ENCODE measurements around the gene MRPL16. TPM values are rescaled to one million over a fixed set of nuclear protein-coding genes. Genes with fewer than 3 reads are reported as not detected.
A peak's percentile ranks its signal among the peaks of the same experiment; 100 is the strongest.
"Not testable (repeated sequence)": the region's sequence is repeated elsewhere in the genome, so short reads cannot be mapped to it uniquely, and the experiment has no call there.

The MRPL16 gene
- total RNA-seq, 2 experiments from 2014 or later = 22.8 to 24.6 TPM

DNA sequence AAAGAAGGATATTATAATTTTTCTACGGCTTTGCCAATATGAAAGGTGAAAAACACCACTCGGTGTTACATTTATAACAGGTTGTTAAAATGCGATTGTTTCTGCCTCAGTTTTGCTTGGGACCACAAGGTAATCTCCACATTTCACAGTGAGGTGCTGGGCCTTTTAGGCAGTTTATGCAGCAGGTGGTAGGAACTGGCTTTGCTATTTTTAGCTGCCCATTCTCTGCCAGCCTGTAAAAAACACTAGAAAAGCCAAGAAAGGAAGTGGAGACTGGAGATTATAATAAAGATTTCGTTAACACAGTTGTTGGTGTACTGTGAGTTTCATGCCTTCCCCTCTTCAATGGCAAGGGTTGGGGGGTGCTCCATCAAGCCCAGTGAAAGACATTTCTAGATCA, 8.0 kb upstream of the MRPL16 start:
- ATAC-seq (ENCODE audit: poor library complexity) = no peak
- no peak overlapping the region for H3K4me3 Mint-ChIP-seq
- TF ChIP-seq, protein P1, sequence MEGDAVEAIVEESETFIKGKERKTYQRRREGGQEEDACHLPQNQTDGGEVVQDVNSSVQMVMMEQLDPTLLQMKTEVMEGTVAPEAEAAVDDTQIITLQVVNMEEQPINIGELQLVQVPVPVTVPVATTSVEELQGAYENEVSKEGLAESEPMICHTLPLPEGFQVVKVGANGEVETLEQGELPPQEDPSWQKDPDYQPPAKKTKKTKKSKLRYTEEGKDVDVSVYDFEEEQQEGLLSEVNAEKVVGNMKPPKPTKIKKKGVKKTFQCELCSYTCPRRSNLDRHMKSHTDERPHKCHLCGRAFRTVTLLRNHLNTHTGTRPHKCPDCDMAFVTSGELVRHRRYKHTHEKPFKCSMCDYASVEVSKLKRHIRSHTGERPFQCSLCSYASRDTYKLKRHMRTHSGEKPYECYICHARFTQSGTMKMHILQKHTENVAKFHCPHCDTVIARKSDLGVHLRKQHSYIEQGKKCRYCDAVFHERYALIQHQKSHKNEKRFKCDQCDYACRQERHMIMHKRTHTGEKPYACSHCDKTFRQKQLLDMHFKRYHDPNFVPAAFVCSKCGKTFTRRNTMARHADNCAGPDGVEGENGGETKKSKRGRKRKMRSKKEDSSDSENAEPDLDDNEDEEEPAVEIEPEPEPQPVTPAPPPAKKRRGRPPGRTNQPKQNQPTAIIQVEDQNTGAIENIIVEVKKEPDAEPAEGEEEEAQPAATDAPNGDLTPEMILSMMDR (IDR thresholded peaks at IDR 0.05) = no peak
- Histone ChIP-seq H3K27ac (ENCODE audit: low read depth in 1 of 2, low read length in 2 of 2) (no peak overlapping the region), H3K9me3 (ENCODE audit: control insufficient read depth in 1 of 2, insufficient read depth in 1 of 2, low read length in 2 of 2) (no peaks in the 10 kb centered on the region), H3K36me3 (ENCODE audit: insufficient read depth, low read length) (no peaks in the 10 kb centered on the region), H3K4me1 (ENCODE audit: insufficient read depth, low read length) (peaks cover 10% of the 10 kb centered on the region), H3K4me3 (ENCODE audit: low read length) (no peak overlapping the region), H3K27me3 (ENCODE audit: control insufficient read depth in 1 of 2, insufficient read depth in 2 of 2, low read length in 2 of 2) (no peaks in the 10 kb centered on the region)
- ChIA-PET CTCF (no interaction called here), POLR2A (no interaction called here)
- peaks cover 3% of the 10 kb centered on the region for H3K9me3 Mint-ChIP-seq
- peak overlapping the region; percentile 0 for H3K27ac Mint-ChIP-seq
- DNase-seq = no peak
- peaks cover 3% of the 10 kb centered on the region for H3K27me3 Mint-ChIP-seq
- intact Hi-C loops (cut with DNase I, micrococcal nuclease) = loop anchor here in 1 of 2 experiments (10.0 kb wide), 2 partner anchors 124 to 254 kb away; no protein-coding TSS in a partner anchor
- peaks cover 17% of the 10 kb centered on the region for H3K4me1 Mint-ChIP-seq (ENCODE audit: low read depth)
- no peaks in the 10 kb centered on the region for H3K36me3 Mint-ChIP-seq (ENCODE audit: low read depth)

DNA sequence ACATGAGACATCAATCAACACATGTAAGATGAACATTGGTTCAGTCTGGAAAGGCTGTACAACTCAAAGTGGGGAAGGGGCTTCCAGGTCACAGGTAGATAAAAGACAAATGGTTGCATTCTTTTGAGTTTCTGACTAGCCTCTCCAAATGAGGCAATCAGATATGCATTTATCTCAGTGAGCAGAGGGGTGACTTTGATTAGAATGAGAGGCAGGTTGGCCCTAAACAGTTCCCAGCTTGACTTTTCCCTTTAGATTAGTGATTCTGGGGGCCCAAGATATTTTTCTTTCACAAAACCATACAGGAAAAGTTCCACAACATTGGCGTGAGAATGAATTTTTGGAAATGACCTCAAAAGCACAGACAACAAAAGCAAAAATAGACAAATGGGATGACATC, 5.9 kb upstream of the MRPL16 start:
- H3K27ac Mint-ChIP-seq; POLR2A ChIA-PET; H3K4me3 ChIP-seq (ENCODE audit: low read length); H3K36me3 Mint-ChIP-seq (ENCODE audit: low read depth); H3K36me3 ChIP-seq (ENCODE audit: insufficient read depth, low read length); H3K27ac ChIP-seq (ENCODE audit: low read depth in 1 of 2, low read length in 2 of 2); H3K4me3 Mint-ChIP-seq; DNase-seq; H3K27me3 Mint-ChIP-seq; ATAC-seq (ENCODE audit: poor library complexity); H3K27me3 ChIP-seq (ENCODE audit: control insufficient read depth in 1 of 2, insufficient read depth in 2 of 2, low read length in 2 of 2); H3K9me3 Mint-ChIP-seq; H3K9me3 ChIP-seq (ENCODE audit: control insufficient read depth in 1 of 2, insufficient read depth in 1 of 2, low read length in 2 of 2); CTCF ChIA-PET: not testable (repeated sequence)
- H3K4me1 Mint-ChIP-seq (ENCODE audit: low read depth) = peaks cover 19% of the 10 kb centered on the region
- peaks cover 13% of the 10 kb centered on the region for H3K4me1 ChIP-seq (ENCODE audit: insufficient read depth, low read length)
- intact Hi-C loops (cut with DNase I, micrococcal nuclease) = loop anchor here in 1 of 2 experiments (10.0 kb wide), 2 partner anchors 122 to 252 kb away; no protein-coding TSS in a partner anchor

DNA sequence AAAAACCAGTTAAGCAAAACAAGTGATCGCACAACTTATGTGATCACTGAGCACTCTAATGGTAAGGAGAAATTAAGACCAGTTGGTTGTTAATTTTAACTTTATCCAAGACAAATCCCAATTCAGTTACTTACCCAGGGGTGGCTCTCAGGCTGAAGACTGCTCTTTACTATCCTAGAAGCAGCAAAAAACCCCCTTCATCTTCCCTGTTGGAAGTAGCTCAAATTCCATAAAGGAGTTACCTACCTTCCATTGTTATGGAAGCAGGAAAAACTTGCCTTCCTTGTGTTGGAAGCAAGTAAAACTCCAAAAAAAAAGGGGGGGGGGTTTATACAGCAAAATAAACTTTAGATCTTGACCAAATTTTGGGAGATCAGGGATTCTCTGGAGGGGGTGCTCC, 5.2 kb upstream of the MRPL16 start:
- Histone ChIP-seq H3K27ac (ENCODE audit: low read depth in 1 of 2, low read length in 2 of 2) (no peak overlapping the region), H3K4me3 (ENCODE audit: low read length) (no peak overlapping the region), H3K36me3 (ENCODE audit: insufficient read depth, low read length) (no peaks in the 10 kb centered on the region), H3K4me1 (ENCODE audit: insufficient read depth, low read length) (peaks cover 18% of the 10 kb centered on the region), H3K27me3 (ENCODE audit: control insufficient read depth in 1 of 2, insufficient read depth in 2 of 2, low read length in 2 of 2) (no peaks in the 10 kb centered on the region), H3K9me3 (ENCODE audit: control insufficient read depth in 1 of 2, insufficient read depth in 1 of 2, low read length in 2 of 2) (no peaks in the 10 kb centered on the region)
- ATAC-seq (ENCODE audit: poor library complexity) = no peak
- Mint-ChIP-seq H3K27me3 (peaks cover 3% of the 10 kb centered on the region), H3K4me3 (no peak overlapping the region), H3K36me3 (ENCODE audit: low read depth) (peaks cover 5% of the 10 kb centered on the region), H3K27ac (no peak overlapping the region), H3K9me3 (peaks cover 6% of the 10 kb centered on the region), H3K4me1 (ENCODE audit: low read depth) (peaks cover 26% of the 10 kb centered on the region)
- ChIA-PET CTCF (no interaction called here), POLR2A (interaction anchor here (0.7 kb wide), 1 partner anchor 1089 kb away, joined by 3 read pairs; no protein-coding TSS in a partner anchor)
- intact Hi-C loops (cut with DNase I, micrococcal nuclease) = loop anchor here in 1 of 2 experiments (10.0 kb wide), 2 partner anchors 121 to 251 kb away; no protein-coding TSS in a partner anchor
- TF ChIP-seq, protein P1 (IDR thresholded peaks at IDR 0.05) = no peak
- no peak for DNase-seq

GRCh38 chr11:59814021-59814420, 3.4 kb upstream of the MRPL16 start:
- Mint-ChIP-seq H3K36me3 (ENCODE audit: low read depth) (peaks cover 13% of the 10 kb centered on the region), H3K27ac (peak overlapping the region; percentile 39), H3K4me1 (ENCODE audit: low read depth) (peaks cover 37% of the 10 kb centered on the region), H3K27me3 (peaks cover 3% of the 10 kb centered on the region), H3K4me3 (no peak overlapping the region), H3K9me3 (peaks cover 6% of the 10 kb centered on the region)
- CTCF ChIA-PET = interaction anchor here (0.7 to 1.4 kb wide), 2 partner anchors 9 to 105 kb away, joined by 3 to 4 read pairs; no protein-coding TSS in a partner anchor
- Histone ChIP-seq H3K27ac (ENCODE audit: low read depth in 1 of 2, low read length in 2 of 2) (no peak overlapping the region), H3K4me3 (ENCODE audit: low read length) (peak overlapping the region; percentile 16), H3K9me3 (ENCODE audit: control insufficient read depth in 1 of 2, insufficient read depth in 1 of 2, low read length in 2 of 2) (no peaks in the 10 kb centered on the region), H3K27me3 (ENCODE audit: control insufficient read depth in 1 of 2, insufficient read depth in 2 of 2, low read length in 2 of 2) (no peaks in the 10 kb centered on the region), H3K36me3 (ENCODE audit: insufficient read depth, low read length) (no peaks in the 10 kb centered on the region), H3K4me1 (ENCODE audit: insufficient read depth, low read length) (peaks cover 31% of the 10 kb centered on the region)
- POLR2A ChIA-PET = no interaction called here
- TF ChIP-seq, protein P1 (IDR thresholded peaks at IDR 0.05) = no peak
- no peak for ATAC-seq (ENCODE audit: poor library complexity)
- intact Hi-C loops (cut with DNase I, micrococcal nuclease) = loop anchor here (5.0 to 10.0 kb wide), 4 partner anchors 119 to 257 kb away; partner anchors contain the start of gene PATL1 (in 1 of the 2)
- peak in 1 of 14 experiments; percentile 4 for DNase-seq
